Measurements from ENCODE around the gene MICU1. TPM values are rescaled to one million over a fixed set of nuclear protein-coding genes. Genes with fewer than 3 reads are reported as not detected.

The MICU1 gene
- total RNA-seq, 1 donor from 2014 or later, result 58.2 TPM

- Mint-ChIP-seq H3K27me3 (ENCODE audit: low read depth) (no peaks in the 10 kb centered on the region), H3K27ac (no peak overlapping the region), H3K4me3 (no peak overlapping the region), H3K4me1 (peaks cover 11% of the 10 kb centered on the region), H3K9me3 (peaks cover 18% of the 10 kb centered on the region), H3K36me3 (peaks cover 26% of the 10 kb centered on the region)
- TF ChIP-seq CTCF (IDR thresholded peaks at IDR 0.05; ENCODE audit: unreplicated experiment), result no peak
- DNase-seq (ENCODE audit: low spot score in 2 of 2, unreplicated experiment in 2 of 2), result no peak
Observed at GRCh38 chr10:72506474-72506873, 119.4 kb downstream of the MICU1 start.

GRCh38 chr10:72505435-72505834 lies 120.4 kb downstream of the MICU1 start:
- no peaks in the 10 kb centered on the region for H3K27me3 Mint-ChIP-seq (ENCODE audit: low read depth)

GRCh38 chr10:72503694-72504438 lies 122.0 kb downstream of the MICU1 start:
- H3K27ac Mint-ChIP-seq, result no peak overlapping the region
- TF ChIP-seq CTCF (IDR thresholded peaks at IDR 0.05; ENCODE audit: unreplicated experiment), result no peak

More at GRCh38 chr10:72505435-72505834, 120.4 kb downstream of the MICU1 start:
- DNase-seq (ENCODE audit: low spot score in 2 of 2, unreplicated experiment in 2 of 2), result no peak
- H3K9me3 Mint-ChIP-seq, result peaks cover 18% of the 10 kb centered on the region
- peaks cover 24% of the 10 kb centered on the region for H3K36me3 Mint-ChIP-seq
- H3K4me3 Mint-ChIP-seq, result no peak overlapping the region
- H3K4me1 Mint-ChIP-seq, result peaks cover 17% of the 10 kb centered on the region
- no peak overlapping the region for H3K27ac Mint-ChIP-seq
- TF ChIP-seq CTCF (IDR thresholded peaks at IDR 0.05; ENCODE audit: unreplicated experiment), result no peak

GRCh38 chr10:72503241-72503640 lies 122.6 kb downstream of the MICU1 start:
- Mint-ChIP-seq H3K9me3 (peaks cover 18% of the 10 kb centered on the region), H3K27ac (peak overlapping the region; percentile 47), H3K36me3 (peaks cover 24% of the 10 kb centered on the region), H3K4me1 (peaks cover 17% of the 10 kb centered on the region), H3K4me3 (no peak overlapping the region), H3K27me3 (ENCODE audit: low read depth) (no peaks in the 10 kb centered on the region)
- DNase-seq (ENCODE audit: low spot score in 2 of 2, unreplicated experiment in 2 of 2), result no peak
- no peak for TF ChIP-seq CTCF (IDR thresholded peaks at IDR 0.05; ENCODE audit: unreplicated experiment)

More at GRCh38 chr10:72503694-72504438, 122.0 kb downstream of the MICU1 start:
- H3K9me3 Mint-ChIP-seq, result peaks cover 18% of the 10 kb centered on the region
- H3K36me3 Mint-ChIP-seq, result peaks cover 24% of the 10 kb centered on the region
- DNase-seq (ENCODE audit: low spot score in 2 of 2, unreplicated experiment in 2 of 2), result no peak
- H3K4me3 Mint-ChIP-seq, result no peak overlapping the region
- H3K4me1 Mint-ChIP-seq, result peaks cover 17% of the 10 kb centered on the region
- no peaks in the 10 kb centered on the region for H3K27me3 Mint-ChIP-seq (ENCODE audit: low read depth)

GRCh38 chr10:72502581-72502980 lies 123.3 kb downstream of the MICU1 start:
- H3K36me3 Mint-ChIP-seq, result peaks cover 24% of the 10 kb centered on the region
- H3K27me3 Mint-ChIP-seq (ENCODE audit: low read depth), result no peaks in the 10 kb centered on the region
- peaks cover 18% of the 10 kb centered on the region for H3K9me3 Mint-ChIP-seq
- TF ChIP-seq CTCF (IDR thresholded peaks at IDR 0.05; ENCODE audit: unreplicated experiment), result no peak
- DNase-seq (ENCODE audit: low spot score in 2 of 2, unreplicated experiment in 2 of 2), result no peak
- peaks cover 17% of the 10 kb centered on the region for H3K4me1 Mint-ChIP-seq
- no peak overlapping the region for H3K4me3 Mint-ChIP-seq
- no peak overlapping the region for H3K27ac Mint-ChIP-seq

Data from mesothelial cell of epicardium (in vitro differentiated cells).